H1 (cell line): ENCODE data around the gene ZMYND15.

Experiments used
- ATF3 ChIP-seq: IDR thresholded peaks from 2 replicates; pipeline ENCODE4 v1.6.1; 2011; ENCODE audit warnings: low read depth, mild to moderate bottlenecking, low read length; ENCODE audit not compliant: insufficient read depth
- CREB1 ChIP-seq: IDR thresholded peaks from 2 replicates; pipeline ENCODE4 v1.6.1; 2012; ENCODE audit warnings: inconsistent platforms
- CTCF ChIP-seq, 3 experiments: IDR thresholded peaks; 1 replicate in 2 of 3; 2 replicates in 1 of 3; pipeline versions ENCODE4 v1.5.1 to v1.6.1; 2011; ENCODE audit warnings: low read length in 3 of 3, mild to moderate bottlenecking in 3 of 3, inconsistent platforms in 2 of 3, low read depth in 1 of 3, moderate library complexity in 1 of 3; ENCODE audit not compliant: insufficient read depth in 1 of 3; ENCODE audit errors: control extremely low read depth in 1 of 3
- EP300 ChIP-seq, 2 experiments: IDR thresholded peaks; 1 replicate in 1 of 2; 2 replicates in 1 of 2; pipeline ENCODE4 v1.6.1; 2011 to 2012; ENCODE audit warnings: low read depth in 2 of 2, low read length in 2 of 2, mild to moderate bottlenecking in 2 of 2, borderline replicate concordance in 1 of 2, inconsistent platforms in 1 of 2, moderate library complexity in 1 of 2
- GABPA ChIP-seq: IDR thresholded peaks from 2 replicates; pipeline ENCODE4 v1.6.1; 2011; ENCODE audit warnings: mild to moderate bottlenecking, low read length, moderate library complexity, borderline replicate concordance; ENCODE audit not compliant: insufficient read depth
- HDAC2 ChIP-seq, 2 experiments: fragments of 300-600 bp in 1 of 2; sonication (generic) in 1 of 2; IDR thresholded peaks; 2 replicates each; pipeline ENCODE4 v1.6.1; 2011 to 2012; ENCODE audit warnings: low read depth in 2 of 2, low read length in 2 of 2, mild to moderate bottlenecking in 2 of 2, moderate library complexity in 2 of 2, borderline replicate concordance in 1 of 2, inconsistent platforms in 1 of 2
- JUND ChIP-seq: IDR thresholded peaks from 2 replicates; pipeline ENCODE4 v1.6.1; 2011; ENCODE audit warnings: mild to moderate bottlenecking, improper control_type of control experiment, low read length
- MAFK ChIP-seq: IDR thresholded peaks from 2 replicates; pipeline ENCODE4 v1.6.1; 2012; ENCODE audit warnings: low read depth, mild to moderate bottlenecking, improper control_type of control experiment, low read length
- POLR2A ChIP-seq, 2 experiments: IDR thresholded peaks; 1 replicate in 1 of 2; 2 replicates in 1 of 2; pipeline ENCODE4 v1.6.1; 2011; ENCODE audit warnings: low read depth in 2 of 2, low read length in 2 of 2, mild to moderate bottlenecking in 2 of 2; ENCODE audit errors: control extremely low read depth in 1 of 2
- POLR2AphosphoS5 ChIP-seq: IDR thresholded peaks from 2 replicates; pipeline ENCODE4 v1.6.1; 2011; ENCODE audit warnings: low read depth, low read length
- SIN3A ChIP-seq, 2 experiments: IDR thresholded peaks in 1 of 2; conservative IDR thresholded peaks in 1 of 2; 2 replicates each; pipeline ENCODE4 v1.6.1; 2011 to 2012; ENCODE audit warnings: low read length in 2 of 2, improper control_type of control experiment in 1 of 2, low read depth in 1 of 2, mild to moderate bottlenecking in 1 of 2
- TAF1 ChIP-seq: IDR thresholded peaks from 2 replicates; pipeline ENCODE4 v1.6.1; 2011; ENCODE audit warnings: mild to moderate bottlenecking, low read depth, low read length
- TBP ChIP-seq: IDR thresholded peaks from 2 replicates; pipeline ENCODE4 v1.6.1; 2011; ENCODE audit warnings: low read depth, low read length, improper control_type of control experiment
- YY1 ChIP-seq: IDR thresholded peaks from 2 replicates; pipeline ENCODE4 v1.6.1; 2011; ENCODE audit warnings: low read depth, mild to moderate bottlenecking, low read length

GRCh38 chr17:4789951-4790704 lies 50.5 kb downstream of the ZMYND15 start:
- TF ChIP-seq CTCF (IDR thresholded peaks at IDR 0.05; ENCODE audit: control extremely low read depth in 1 of 3, insufficient read depth in 1 of 3, low read depth in 1 of 3, low read length in 3 of 3): peak; percentile 57 to 75 (median 73)
- TF ChIP-seq POLR2A (IDR thresholded peaks at IDR 0.05; ENCODE audit: control extremely low read depth in 1 of 2, low read depth in 2 of 2, low read length in 2 of 2): no peak
- no peak for TF ChIP-seq TAF1
- TF ChIP-seq POLR2AphosphoS5: no peak
- TF ChIP-seq EP300 (IDR thresholded peaks at IDR 0.05; ENCODE audit: borderline replicate concordance in 1 of 2, low read depth in 2 of 2, low read length in 2 of 2): no peak
- no peak for TF ChIP-seq JUND
- peak; percentile 58 for TF ChIP-seq CREB1
- TF ChIP-seq YY1: no peak
- no peak for TF ChIP-seq SIN3A (conservative IDR thresholded peaks at IDR 0.05 in 1 of 2, IDR thresholded peaks at IDR 0.05 in 1 of 2; ENCODE audit: low read depth in 1 of 2, low read length in 2 of 2)
- no peak for TF ChIP-seq TBP
- no peak; a peak in 1 of 4 replicates for TF ChIP-seq HDAC2 (IDR thresholded peaks at IDR 0.05; ENCODE audit: borderline replicate concordance in 1 of 2, low read depth in 2 of 2, low read length in 2 of 2)
- TF ChIP-seq GABPA: no peak; the same call in 1 of the 2 replicates
- no peak for TF ChIP-seq MAFK
- no peak for TF ChIP-seq ATF3
